IMR-90 (cell line): ENCODE results near the gene ARPC2. TPM values are rescaled to one million over a fixed set of nuclear protein-coding genes. Genes with fewer than 3 reads are reported as not detected.

ENCODE experiments used
- ATAC-seq: fragments of 200-7000 bp; cut with Tn5 transposase; 2 replicates; pipeline ENCODE4 v1.9.1; 2020; ENCODE audit warnings: low read depth, mild to moderate bottlenecking, moderate library complexity
- BruUV-seq: library from RNA; stranded (reverse); fragments of 400-500 nt; replicated peaks from 2 replicates; lab custom pipeline; 2021; lab: Mats Ljungman, UMichigan
- CTCF ChIA-PET: fragments of 300-600 bp; formaldehyde crosslinking; extraction: SDS; loops from one replicate; lab custom pipeline; 2021; ENCODE audit warnings: antibody characterized with exemption; lab: Yijun Ruan, JAX
- POLR2A ChIA-PET: fragments of 300-600 bp; sonication (Branson Sonifier 250); formaldehyde crosslinking; loops from one replicate; lab custom pipeline; 2022; ENCODE audit warnings: antibody characterized with exemption; ENCODE audit not compliant: unreplicated experiment; lab: Charles Lee
- DNase-seq: peaks from one replicate; pipeline ENCODE4 v3.0.0; 2013
- H2AFZ ChIP-seq: replicated peaks from 2 replicates; pipeline ENCODE3; 2013; ENCODE audit warnings: low read length, mild to moderate bottlenecking; ENCODE audit not compliant: poor library complexity
- H2AK5ac ChIP-seq: 2 replicates; pipeline ENCODE4 v1.6.1; 2013; ENCODE audit warnings: low read depth, low read length, inconsistent platforms
- H2AK9ac ChIP-seq: replicated peaks from 2 replicates; pipeline ENCODE3; 2013; ENCODE audit warnings: mild to moderate bottlenecking, low read depth, low read length, moderate library complexity; ENCODE audit not compliant: poor library complexity
- H2BK120ac ChIP-seq: 2 replicates; pipeline ENCODE4 v1.6.1; 2013; ENCODE audit warnings: low read depth, low read length, inconsistent platforms
- H2BK15ac ChIP-seq: 3 replicates; pipeline ENCODE4 v1.6.1; 2013; ENCODE audit warnings: low read depth, low read length, inconsistent platforms
- H2BK20ac ChIP-seq: 2 replicates; pipeline ENCODE4 v1.6.1; 2013; ENCODE audit warnings: low read depth, mild to moderate bottlenecking, inconsistent platforms, low read length, moderate library complexity
- H2BK5ac ChIP-seq: 2 replicates; pipeline ENCODE4 v1.6.1; 2013; ENCODE audit warnings: mild to moderate bottlenecking, low read depth, low read length, inconsistent platforms; ENCODE audit not compliant: poor library complexity, severe bottlenecking
- H3K14ac ChIP-seq: replicated peaks from 2 replicates; pipeline ENCODE4 v1.6.1; 2013; ENCODE audit warnings: low read depth, low read length, inconsistent platforms
- H3K18ac ChIP-seq: 2 replicates; pipeline ENCODE4 v1.6.1; 2013; ENCODE audit warnings: low read depth, low read length, control low read depth
- H3K23ac ChIP-seq: 2 replicates; pipeline ENCODE4 v1.6.1; 2013; ENCODE audit warnings: low read depth, low read length, inconsistent platforms
- H3K27ac ChIP-seq: 2 replicates; pipeline ENCODE4 v1.5.1; 2013; ENCODE audit warnings: mild to moderate bottlenecking, control low read depth, low read length; ENCODE audit not compliant: insufficient read depth
- H3K27me3 ChIP-seq: 2 replicates; pipeline ENCODE4 v1.6.1; 2013; ENCODE audit warnings: low read length; ENCODE audit not compliant: control insufficient read depth, insufficient read depth
- H3K36me3 ChIP-seq: 2 replicates; pipeline ENCODE4 v1.6.1; 2013; ENCODE audit warnings: low read length, mixed read lengths; ENCODE audit not compliant: control insufficient read depth, insufficient read depth
- H3K4ac ChIP-seq: 2 replicates; pipeline ENCODE4 v1.6.1; 2013; ENCODE audit warnings: low read depth, low read length, inconsistent platforms
- H3K4me1 ChIP-seq: 2 replicates; pipeline ENCODE4 v1.6.1; 2013; ENCODE audit warnings: low read length, mixed read lengths; ENCODE audit not compliant: control insufficient read depth, insufficient read depth
- H3K4me2 ChIP-seq: 2 replicates; pipeline ENCODE4 v1.6.1; 2013; ENCODE audit warnings: low read depth, mild to moderate bottlenecking, control low read depth, low read length, moderate library complexity
- H3K4me3 ChIP-seq: 2 replicates; pipeline ENCODE4 v1.5.1; 2013; ENCODE audit warnings: low read depth, mild to moderate bottlenecking, control low read depth, low read length, moderate library complexity; ENCODE audit not compliant: insufficient read depth
- H3K56ac ChIP-seq: 2 replicates; pipeline ENCODE4 v1.6.1; 2013; ENCODE audit warnings: low read length, inconsistent platforms; ENCODE audit not compliant: insufficient read depth; ENCODE audit errors: extremely low read depth
- H3K79me1 ChIP-seq, 2 experiments: 2 replicates each; pipeline ENCODE4 v1.6.1; 2013; ENCODE audit warnings: low read length in 2 of 2, inconsistent platforms in 1 of 2, low read depth in 1 of 2
- H3K9ac ChIP-seq: 2 replicates; pipeline ENCODE4 v1.6.1; 2013; ENCODE audit warnings: low read depth, low read length, control low read depth
- H3K9me1 ChIP-seq: 2 replicates; pipeline ENCODE4 v1.6.1; 2013; ENCODE audit warnings: low read length, inconsistent platforms; ENCODE audit not compliant: insufficient read depth
- H3K9me3 ChIP-seq: 2 replicates; pipeline ENCODE4 v1.6.1; 2013; ENCODE audit warnings: low read length; ENCODE audit not compliant: control insufficient read depth, insufficient read depth
- H4K20me1 ChIP-seq: 2 replicates; pipeline ENCODE4 v1.6.1; 2013; ENCODE audit warnings: low read length, inconsistent platforms; ENCODE audit not compliant: insufficient read depth
- H4K5ac ChIP-seq: 2 replicates; pipeline ENCODE4 v1.6.1; 2013; ENCODE audit warnings: mild to moderate bottlenecking, low read depth, low read length, control low read depth
- H4K8ac ChIP-seq, 2 experiments: 2 replicates each; pipeline ENCODE4 v1.6.1; 2013; ENCODE audit warnings: low read depth in 2 of 2, low read length in 2 of 2, control low read depth in 1 of 2, inconsistent platforms in 1 of 2
- H4K91ac ChIP-seq: 2 replicates; pipeline ENCODE4 v1.6.1; 2013; ENCODE audit warnings: low read depth, low read length, inconsistent platforms; ENCODE audit not compliant: insufficient read depth
- SMC3 ChIP-seq: fragments of 150-350 bp; IDR thresholded peaks from 2 replicates; pipeline ENCODE4 v1.6.1; 2016; ENCODE audit warnings: low read depth, mild to moderate bottlenecking, antibody characterized with exemption, low read length, moderate library complexity
- WGBS, 2 experiments: methylation state at CpG; one replicate each; pipeline versions ENCODE4 v1.1.5 to v1.1.7; 2013; ENCODE audit warnings: missing lambda C conversion rate in 2 of 2; ENCODE audit not compliant: insufficient read length in 1 of 2; ENCODE audit errors: extremely low coverage in 2 of 2; 5-methylcytosine and 5-hydroxymethylcytosine counted together
- dilution Hi-C: fragments of 300-500 bp; cut with HindIII; formaldehyde crosslinking; loops from one replicate; pipeline ENCODE4 v1.14.3; 2018; ENCODE audit warnings: low sequenced_read_pairs; ENCODE audit not compliant: unreplicated experiment
- in situ Hi-C: fragments of 300-500 bp; cut with MboI; formaldehyde crosslinking; loops from 3 replicates; pipeline ENCODE4 v1.14.3; 2019; ENCODE audit warnings: low sequenced_read_pairs, inconsistent platforms, mixed read lengths
- intact Hi-C: fragments of 100-400 bp; cut with micrococcal nuclease; formaldehyde crosslinking; loops from 2 replicates; pipeline ENCODE4 v1.10.0; 2022
- polyA plus RNA-seq, 3 experiments: library from polyadenylated mRNA; depleted of rRNA; stranded (reverse); fragments of >200 nt; gene quantifications; 2 replicates each; pipeline ENCODE4 v1.2.3, GENCODE V29; 2012; ENCODE audit warnings: low replicate concordance in 1 of 3
- total RNA-seq: library from RNA; depleted of rRNA; stranded (reverse); fragments of >200 nt; gene quantifications from 2 replicates; pipeline ENCODE4 v1.2.3, GENCODE V29; 2012

ARPC2 gene
- total and polyA plus RNA-seq, 2 of the 4 experiments (the other 2 are of a cell fraction), result 561 to 635 TPM

DNA sequence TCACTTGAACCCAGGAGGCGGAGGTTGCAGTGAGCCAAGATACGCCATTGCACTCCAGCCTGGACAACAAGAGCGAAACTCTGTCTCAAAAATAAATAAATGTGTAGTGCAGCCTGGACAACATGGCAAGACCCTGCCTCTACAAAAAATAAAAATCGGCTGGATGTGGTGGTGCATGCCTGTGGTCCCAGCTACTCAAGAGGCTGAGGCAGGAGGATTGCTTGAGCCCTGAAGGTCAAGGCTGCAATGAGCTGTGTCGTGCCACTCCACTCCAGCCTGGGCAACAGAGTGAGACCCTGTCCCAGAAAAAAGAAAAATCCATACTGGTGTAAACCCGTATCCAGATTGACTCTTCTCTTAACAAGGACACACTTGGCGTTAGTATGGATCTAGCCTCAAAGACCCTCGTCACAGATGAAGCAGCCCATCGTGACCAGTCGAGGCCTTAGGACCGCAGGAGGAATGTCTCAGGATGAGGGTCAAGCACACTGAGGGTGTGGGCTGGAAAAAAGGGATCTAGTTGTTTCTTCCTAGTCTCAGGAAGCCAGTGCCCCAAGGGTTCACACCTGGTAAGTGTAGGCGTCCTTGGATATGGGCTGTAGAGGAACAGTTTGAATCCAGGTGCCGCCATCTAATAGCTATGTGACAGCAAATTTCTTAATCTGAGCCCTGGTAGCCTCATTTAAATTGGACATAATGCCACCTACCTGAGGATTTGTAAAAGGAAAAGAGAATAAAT is 39.8 kb downstream of the ARPC2 start:
- H2AFZ ChIP-seq, result no peak overlapping the region
- no peak for TF ChIP-seq SMC3
- H3K56ac ChIP-seq, result no peak overlapping the region
- H2BK5ac ChIP-seq, result no peak overlapping the region
- H4K8ac ChIP-seq, result no peak overlapping the region
- no peak overlapping the region for H2AK9ac ChIP-seq
- no peak overlapping the region for H3K27ac ChIP-seq
- H3K79me1 ChIP-seq, result peaks cover 16 to 22% of the 10 kb centered on the region in 2 experiments
- 93% methylated on average over 6 of the region's 13 CpGs; no CpG with 5 or more reads in 1 of the 2 experiments for WGBS, 2 experiments
- peaks cover 17% of the 10 kb centered on the region for H3K4me1 ChIP-seq
- H3K9me3 ChIP-seq, result no peaks in the 10 kb centered on the region
- H3K18ac ChIP-seq, result no peak overlapping the region
- CTCF ChIA-PET, result interaction anchor here (0.6 kb wide), 1 partner anchor 14 kb away, joined by 3 read pairs; the partner anchor contains the start of genes AAMP and PNKD
- H4K5ac ChIP-seq, result no peak overlapping the region
- H3K9ac ChIP-seq, result no peak overlapping the region
- dilution Hi-C loops, result no loop called here
- H3K23ac ChIP-seq, result no peak overlapping the region
- H3K4me3 ChIP-seq, result no peak overlapping the region
- no peak for ATAC-seq
- no peak overlapping the region for H2AK5ac ChIP-seq
- peaks cover 19% of the 10 kb centered on the region for H4K20me1 ChIP-seq
- in situ Hi-C loops, result no loop called here
- no peak overlapping the region for H2BK20ac ChIP-seq
- no peak overlapping the region for H2BK15ac ChIP-seq
- peaks cover 35% of the 10 kb centered on the region for H3K36me3 ChIP-seq
- H3K27me3 ChIP-seq, result no peaks in the 10 kb centered on the region
- H4K91ac ChIP-seq, result no peak overlapping the region
- H3K14ac ChIP-seq, result no peak overlapping the region
- no peak overlapping the region for H3K4ac ChIP-seq
- POLR2A ChIA-PET, result no interaction called here
- no peak overlapping the region for H2BK120ac ChIP-seq
- no peak for DNase-seq
- no peak overlapping the region for H3K4me2 ChIP-seq
- no peaks in the 10 kb centered on the region; the same call in 1 of the 2 replicates for H3K9me1 ChIP-seq
- intact Hi-C loops, result loop anchor here (5.0 kb wide), 1 partner anchor 69 kb away; no protein-coding TSS in a partner anchor
- no TSS peak for BruUV-seq
